ENCODE data around the gene ZNF777.

ZNF777 gene

DNA sequence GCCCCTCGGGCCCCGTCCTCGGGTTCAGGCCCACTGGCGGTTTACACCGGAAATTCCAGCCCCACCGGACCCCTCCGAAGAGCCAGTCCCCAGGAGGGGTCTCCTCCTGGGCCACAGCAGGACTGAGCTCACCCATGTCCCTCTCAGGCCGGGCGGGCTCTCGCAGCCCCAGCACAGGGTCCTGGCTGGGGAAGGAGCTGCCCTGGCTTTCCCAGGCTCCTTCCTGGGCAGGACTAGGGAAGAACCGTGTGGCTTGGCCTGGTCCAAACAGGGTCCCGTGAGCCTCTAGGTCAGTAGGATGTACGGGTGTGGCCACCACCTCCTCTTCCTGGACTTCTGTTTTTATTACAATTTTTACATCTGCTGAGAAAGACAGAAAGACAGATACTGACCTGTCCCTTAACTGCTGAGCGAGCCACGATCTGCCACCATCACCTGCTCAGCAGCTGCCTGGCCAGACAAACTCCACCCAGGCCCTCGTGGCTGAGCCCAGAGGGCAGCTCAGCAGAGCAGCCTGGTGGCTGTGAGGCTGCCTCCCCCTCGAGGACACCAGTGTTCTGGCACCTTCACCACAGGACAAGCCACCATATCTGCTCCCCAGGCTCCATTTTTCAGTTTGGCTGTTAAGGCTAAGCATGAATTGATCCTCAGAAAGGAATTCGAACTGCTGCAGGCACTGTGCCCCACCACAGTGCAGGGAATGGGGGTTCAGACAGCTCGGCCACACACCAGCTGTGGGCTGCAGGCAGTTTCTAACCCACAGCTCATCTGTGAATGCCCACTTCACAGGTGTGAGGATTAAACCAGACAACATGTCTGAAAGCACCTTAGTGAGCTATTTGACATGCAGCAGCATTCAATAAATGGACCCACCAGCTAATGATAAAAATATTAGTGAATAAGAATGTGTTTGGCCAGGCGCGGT lies 14.5 kb upstream of the ZNF777 start:
- H3K4me3 ChIP-seq (ENCODE audit: low read depth, low read length): no peak overlapping the region
- TF ChIP-seq, protein P1, sequence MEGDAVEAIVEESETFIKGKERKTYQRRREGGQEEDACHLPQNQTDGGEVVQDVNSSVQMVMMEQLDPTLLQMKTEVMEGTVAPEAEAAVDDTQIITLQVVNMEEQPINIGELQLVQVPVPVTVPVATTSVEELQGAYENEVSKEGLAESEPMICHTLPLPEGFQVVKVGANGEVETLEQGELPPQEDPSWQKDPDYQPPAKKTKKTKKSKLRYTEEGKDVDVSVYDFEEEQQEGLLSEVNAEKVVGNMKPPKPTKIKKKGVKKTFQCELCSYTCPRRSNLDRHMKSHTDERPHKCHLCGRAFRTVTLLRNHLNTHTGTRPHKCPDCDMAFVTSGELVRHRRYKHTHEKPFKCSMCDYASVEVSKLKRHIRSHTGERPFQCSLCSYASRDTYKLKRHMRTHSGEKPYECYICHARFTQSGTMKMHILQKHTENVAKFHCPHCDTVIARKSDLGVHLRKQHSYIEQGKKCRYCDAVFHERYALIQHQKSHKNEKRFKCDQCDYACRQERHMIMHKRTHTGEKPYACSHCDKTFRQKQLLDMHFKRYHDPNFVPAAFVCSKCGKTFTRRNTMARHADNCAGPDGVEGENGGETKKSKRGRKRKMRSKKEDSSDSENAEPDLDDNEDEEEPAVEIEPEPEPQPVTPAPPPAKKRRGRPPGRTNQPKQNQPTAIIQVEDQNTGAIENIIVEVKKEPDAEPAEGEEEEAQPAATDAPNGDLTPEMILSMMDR (IDR thresholded peaks at IDR 0.05; ENCODE audit: borderline replicate concordance, insufficient read depth, low read depth, low read length): no peak

DNA sequence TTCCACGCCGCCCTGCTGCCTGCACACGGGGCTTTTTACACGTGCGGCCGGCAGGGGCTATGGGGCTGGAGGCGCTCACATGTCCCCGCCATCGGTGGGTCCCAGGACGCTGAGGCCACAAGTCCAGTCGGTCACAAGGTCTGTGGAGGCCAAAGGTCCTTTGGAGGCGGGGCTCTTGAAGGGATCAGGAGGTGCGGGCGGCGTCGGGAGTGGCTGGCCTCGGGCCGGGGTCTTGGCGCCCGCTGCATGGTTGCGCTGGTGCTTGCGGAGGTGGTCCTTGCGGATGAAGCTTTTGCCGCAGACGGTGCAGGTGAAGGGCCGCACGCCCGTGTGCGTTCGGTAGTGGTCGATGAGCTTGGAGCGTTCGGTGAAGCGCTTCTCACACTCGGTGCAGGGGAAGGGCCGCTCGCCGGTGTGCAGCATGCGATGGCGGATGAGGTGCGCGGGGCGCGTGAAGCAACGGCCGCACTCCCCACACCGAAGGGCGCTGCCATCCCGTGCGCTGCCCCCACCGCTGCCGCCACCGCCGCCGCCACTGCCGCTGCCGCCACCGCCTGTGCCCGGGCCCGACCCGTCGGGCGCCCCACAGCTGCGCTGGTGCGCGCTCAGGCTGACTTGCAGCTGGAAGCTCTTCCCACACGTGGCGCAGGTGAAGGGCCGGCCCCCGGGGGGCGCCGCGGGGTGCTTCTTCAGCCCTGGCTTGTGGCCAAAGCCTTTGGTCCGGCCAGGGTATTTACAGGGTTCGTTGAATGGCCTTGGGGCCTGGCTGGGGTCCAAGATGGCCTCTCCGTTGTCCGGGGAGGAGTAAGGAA lies 13.7 kb upstream of the ZNF777 start:
- TF ChIP-seq, protein P1 (IDR thresholded peaks at IDR 0.05; ENCODE audit: borderline replicate concordance, insufficient read depth, low read depth, low read length): 0 out of 2 replicates have a peak, but pooled peaks have one; percentile 1
- H3K4me3 ChIP-seq (ENCODE audit: low read depth, low read length): no peak overlapping the region

DNA sequence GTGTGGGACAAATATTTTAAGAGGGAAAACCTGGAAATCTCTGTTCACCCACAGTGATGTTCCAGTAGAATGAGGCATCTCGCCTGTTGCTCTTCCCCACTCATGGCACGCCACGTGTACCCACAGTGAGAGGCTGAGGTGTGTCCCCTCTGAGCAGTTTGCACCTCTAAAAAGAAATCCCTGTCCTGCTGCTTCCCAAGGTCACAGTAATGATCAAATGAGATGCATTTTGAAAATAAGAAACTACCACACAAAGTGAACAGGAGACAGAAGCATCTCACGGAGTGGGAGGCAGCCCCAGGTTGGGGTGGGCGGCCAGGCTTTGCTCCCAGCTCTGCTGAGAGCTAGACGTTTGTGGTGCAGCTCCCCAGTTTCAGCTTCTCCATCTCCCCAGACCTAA lies 12.4 kb upstream of the ZNF777 start:
- H3K4me3 ChIP-seq (ENCODE audit: low read depth, low read length): no peak overlapping the region
- TF ChIP-seq, protein P1 (IDR thresholded peaks at IDR 0.05; ENCODE audit: borderline replicate concordance, insufficient read depth, low read depth, low read length): no peak

GRCh38 chr7:149471289-149471953 lies 10.6 kb upstream of the ZNF777 start:
- H3K4me3 ChIP-seq (ENCODE audit: low read depth, low read length): no peak overlapping the region
- TF ChIP-seq, protein P1 (IDR thresholded peaks at IDR 0.05; ENCODE audit: borderline replicate concordance, insufficient read depth, low read depth, low read length): no peak

GRCh38 chr7:149469806-149470205 lies 8.9 kb upstream of the ZNF777 start:
- no peak overlapping the region for H3K4me3 ChIP-seq (ENCODE audit: low read depth, low read length)
- TF ChIP-seq, protein P1 (IDR thresholded peaks at IDR 0.05; ENCODE audit: borderline replicate concordance, insufficient read depth, low read depth, low read length): no peak

GRCh38 chr7:149468208-149468607 lies 7.3 kb upstream of the ZNF777 start:
- TF ChIP-seq, protein P1 (IDR thresholded peaks at IDR 0.05; ENCODE audit: borderline replicate concordance, insufficient read depth, low read depth, low read length): no peak

More at GRCh38 chr7:149468208-149468607, 7.3 kb upstream of the ZNF777 start:
- no peak overlapping the region for H3K4me3 ChIP-seq (ENCODE audit: low read depth, low read length)
